22Rv1 (cell line): ENCODE measurements around the gene ADTRP.

Experiments
- CTCF ChIP-seq: fragments of 450-650 bp; IDR thresholded peaks from 2 replicates; pipeline ENCODE4 v1.5.1; 2017; ENCODE audit warnings: mild to moderate bottlenecking
- ZFX ChIP-seq: fragments of 450-650 bp; IDR thresholded peaks from 2 replicates; pipeline ENCODE4 v1.6.1; 2017; ENCODE audit warnings: antibody characterized with exemption, borderline replicate concordance

GRCh38 chr6:11727346-11727997 is 51.1 kb downstream of the ADTRP start:
- TF ChIP-seq CTCF = no peak
- no peak for TF ChIP-seq ZFX
